NB4 (cell line): Measurements from ENCODE around the gene GPR108.

ENCODE experiments used
- MYC ChIP-seq: IDR thresholded peaks from 2 replicates; pipeline ENCODE4 v1.6.1; 2011; ENCODE audit warnings: low read depth, low read length
- POLR2A ChIP-seq: IDR thresholded peaks from 2 replicates; pipeline ENCODE4 v1.6.1; 2011; ENCODE audit warnings: mild to moderate bottlenecking; ENCODE audit not compliant: insufficient read length; ENCODE audit errors: extremely low read depth
- TF ChIP-seq, protein P1 (sequence below): IDR thresholded peaks from one replicate; pipeline ENCODE4 v1.5.1; 2012; ENCODE audit warnings: low read depth, low read length
- TF ChIP-seq, protein P2 (sequence below): IDR thresholded peaks from 2 replicates; pipeline ENCODE4 v1.6.1; 2011; ENCODE audit warnings: low read depth, low read length

DNA sequence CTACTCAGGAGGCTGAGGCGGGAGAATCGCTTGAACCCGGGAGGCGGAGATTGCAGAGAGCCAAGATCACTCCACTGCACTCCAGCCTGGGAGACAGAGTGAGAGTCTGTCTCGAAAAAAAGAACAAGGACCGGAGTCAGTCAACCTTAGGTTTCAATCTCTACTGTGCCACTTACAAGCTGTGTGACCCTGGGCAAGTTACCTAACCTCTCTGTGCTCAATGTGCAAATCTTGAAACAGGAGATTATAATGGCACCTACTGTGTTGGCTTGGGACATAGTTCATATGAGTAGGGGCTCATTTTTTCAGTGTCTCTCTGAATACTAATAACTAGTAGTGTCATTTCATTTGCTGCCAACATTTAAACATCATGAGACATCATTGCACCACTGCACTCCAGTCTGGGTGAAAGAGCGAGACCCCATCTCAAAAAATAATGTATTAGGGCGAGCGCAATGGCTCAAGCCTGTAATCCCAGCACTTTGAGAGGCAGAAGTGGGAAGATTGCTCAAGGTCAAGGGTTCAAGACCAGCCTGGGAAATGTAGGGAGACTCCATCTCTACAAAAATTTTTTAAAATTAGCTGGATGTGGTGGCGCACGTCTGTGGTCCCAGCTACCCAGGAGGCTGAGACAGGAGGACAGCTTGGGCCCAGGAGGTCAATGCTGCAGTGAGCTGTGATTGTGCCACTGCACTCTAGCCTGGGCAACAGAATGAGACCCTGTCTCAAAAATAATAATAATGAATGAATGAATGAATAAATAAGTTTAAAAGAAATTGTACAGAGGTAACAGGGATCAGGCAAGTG is 22.4 kb downstream of the GPR108 start:
- TF ChIP-seq, protein P1, sequence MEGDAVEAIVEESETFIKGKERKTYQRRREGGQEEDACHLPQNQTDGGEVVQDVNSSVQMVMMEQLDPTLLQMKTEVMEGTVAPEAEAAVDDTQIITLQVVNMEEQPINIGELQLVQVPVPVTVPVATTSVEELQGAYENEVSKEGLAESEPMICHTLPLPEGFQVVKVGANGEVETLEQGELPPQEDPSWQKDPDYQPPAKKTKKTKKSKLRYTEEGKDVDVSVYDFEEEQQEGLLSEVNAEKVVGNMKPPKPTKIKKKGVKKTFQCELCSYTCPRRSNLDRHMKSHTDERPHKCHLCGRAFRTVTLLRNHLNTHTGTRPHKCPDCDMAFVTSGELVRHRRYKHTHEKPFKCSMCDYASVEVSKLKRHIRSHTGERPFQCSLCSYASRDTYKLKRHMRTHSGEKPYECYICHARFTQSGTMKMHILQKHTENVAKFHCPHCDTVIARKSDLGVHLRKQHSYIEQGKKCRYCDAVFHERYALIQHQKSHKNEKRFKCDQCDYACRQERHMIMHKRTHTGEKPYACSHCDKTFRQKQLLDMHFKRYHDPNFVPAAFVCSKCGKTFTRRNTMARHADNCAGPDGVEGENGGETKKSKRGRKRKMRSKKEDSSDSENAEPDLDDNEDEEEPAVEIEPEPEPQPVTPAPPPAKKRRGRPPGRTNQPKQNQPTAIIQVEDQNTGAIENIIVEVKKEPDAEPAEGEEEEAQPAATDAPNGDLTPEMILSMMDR = no peak
- TF ChIP-seq POLR2A = no peak
- TF ChIP-seq MYC = no peak
- TF ChIP-seq, protein P2, sequence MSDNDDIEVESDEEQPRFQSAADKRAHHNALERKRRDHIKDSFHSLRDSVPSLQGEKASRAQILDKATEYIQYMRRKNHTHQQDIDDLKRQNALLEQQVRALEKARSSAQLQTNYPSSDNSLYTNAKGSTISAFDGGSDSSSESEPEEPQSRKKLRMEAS = no peak
